Hypothalamus (tissue), 51 donors: ENCODE data around the gene MARK2.
"Not testable (repeated sequence)": the region's sequence is repeated elsewhere in the genome, so short reads cannot be mapped to it uniquely, and the experiment has no call there.

Source experiments
- DNase-seq, 51 donors: peaks; one replicate each; lab custom pipeline; 2025; lab: John Stamatoyannopoulos, UW

Gene MARK2

GRCh38 chr11:63850920-63851319, 12.0 kb downstream of the MARK2 start:
- DNase-seq, result no peak

GRCh38 chr11:63851364-63851763, 12.5 kb downstream of the MARK2 start:
- DNase-seq, result no peak

DNA sequence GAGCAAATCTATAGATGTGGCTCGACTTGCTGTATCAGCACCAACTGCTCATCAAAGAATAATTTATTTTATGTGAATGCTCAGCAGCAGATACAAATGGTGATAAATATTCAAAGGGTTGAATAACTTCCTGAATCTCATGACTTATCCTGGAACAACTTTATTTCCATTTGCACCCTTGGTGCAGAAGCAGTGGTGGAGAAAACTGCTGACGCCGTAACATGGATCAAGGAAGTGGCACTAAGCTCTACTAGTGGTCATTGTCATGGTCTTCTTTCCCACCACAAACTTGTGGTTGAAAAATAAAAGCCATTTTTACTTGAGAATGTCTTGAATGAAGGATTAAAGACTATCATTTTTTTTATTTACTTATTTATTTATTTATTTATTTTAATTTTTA, 14.6 kb downstream of the MARK2 start:
- DNase-seq, result no peak

DNA sequence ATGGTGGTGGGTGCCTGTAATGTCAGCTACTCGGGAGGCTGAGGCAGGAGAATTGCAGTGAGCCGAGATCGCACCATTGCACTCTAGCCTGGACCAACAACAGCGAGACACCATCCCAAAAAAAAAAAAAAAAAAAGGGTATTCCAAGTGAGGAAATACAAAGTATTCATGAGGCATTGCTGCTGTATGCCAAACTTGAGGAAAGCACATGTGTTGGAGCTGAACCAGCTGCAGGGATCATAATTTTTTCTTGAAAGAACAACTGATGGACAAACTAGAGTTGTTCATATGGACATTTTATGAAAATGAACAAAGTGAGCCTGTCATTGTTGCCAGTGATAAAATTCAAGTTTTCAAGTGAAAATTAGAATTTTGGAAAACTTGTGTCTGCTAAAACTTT, 15.8 kb downstream of the MARK2 start:
- no peak for DNase-seq

- DNase-seq, result no peak
These were observed 17.1 kb downstream of the MARK2 start for GRCh38 chr11:63855975-63856374.

DNA sequence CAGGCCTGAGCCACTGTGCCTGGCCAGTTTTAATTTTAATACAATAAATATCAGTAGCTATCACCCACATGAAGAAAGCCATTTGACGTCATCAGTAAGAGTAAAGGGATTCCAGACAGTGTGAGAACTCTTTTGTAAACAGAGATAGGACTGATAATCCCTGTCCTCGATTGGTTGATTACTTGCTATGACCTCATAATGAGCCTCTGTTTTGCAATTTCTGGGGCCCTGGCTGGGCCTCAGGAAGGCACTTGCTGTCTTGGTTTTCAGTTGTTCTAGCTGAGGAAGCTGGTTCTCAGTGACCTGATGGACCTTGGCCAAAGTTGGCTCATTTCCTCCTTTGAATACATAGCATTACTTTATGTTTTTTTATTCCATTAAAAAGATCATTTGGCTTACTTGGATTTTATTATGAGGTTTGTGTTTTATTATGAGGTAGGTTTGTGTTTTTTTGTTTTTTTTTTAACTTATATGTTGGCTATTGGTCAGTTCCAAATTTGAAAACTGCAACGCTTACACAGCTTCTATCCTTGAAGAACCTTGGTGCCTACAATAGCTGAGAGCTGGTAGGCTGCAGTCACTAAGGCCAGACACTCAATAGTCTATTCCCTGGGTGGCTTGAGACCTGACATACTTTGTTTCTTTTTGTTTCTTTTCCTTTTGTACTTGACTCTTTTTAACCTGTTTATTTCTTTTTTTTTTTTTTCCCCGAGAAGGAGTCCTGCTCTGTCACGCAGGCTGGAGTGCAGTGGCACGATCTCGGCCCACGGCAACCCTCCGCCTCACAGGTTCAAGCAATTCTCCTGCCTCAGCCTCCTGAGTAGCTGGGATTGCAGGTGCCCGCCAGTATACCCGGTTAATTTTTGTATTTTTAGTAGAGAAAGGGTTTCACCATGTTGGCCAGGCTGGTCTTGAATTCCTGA, 20.0 kb downstream of the MARK2 start:
- peak in 3 of 51 donors; percentile 19 to 25 (median 19) for DNase-seq

- DNase-seq, result peak in 1 of 51 donors; percentile 24
These were observed 24.0 kb downstream of the MARK2 start for GRCh38 chr11:63862923-63863322.

DNA sequence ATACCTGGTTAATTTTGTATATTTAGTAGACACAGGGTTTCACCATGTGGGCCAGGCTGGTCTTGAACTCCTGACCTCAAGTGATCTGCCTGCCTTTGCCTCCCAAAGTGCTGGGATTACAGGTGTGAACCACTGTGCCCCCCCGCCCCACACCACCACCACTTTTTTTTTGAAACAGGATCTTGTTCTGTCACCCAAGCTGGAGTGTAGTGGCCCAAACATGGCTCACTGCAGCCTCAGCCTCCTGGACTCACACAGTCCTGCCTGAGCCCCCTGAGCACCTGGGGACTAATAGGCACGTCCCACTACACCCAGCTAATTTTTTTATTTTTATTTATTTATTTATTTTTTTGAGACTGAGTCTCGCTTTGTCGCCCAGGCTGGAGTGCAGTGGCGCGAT, 24.7 kb downstream of the MARK2 start:
- not testable (repeated sequence) for DNase-seq

GRCh38 chr11:63866211-63866610, 27.3 kb downstream of the MARK2 start:
- DNase-seq, result no peak

GRCh38 chr11:63867511-63867910, 28.6 kb downstream of the MARK2 start:
- DNase-seq, result no peak

- no peak for DNase-seq
These were observed 29.6 kb downstream of the MARK2 start for GRCh38 chr11:63868399-63869064.

- no peak for DNase-seq
These were observed 30.3 kb downstream of the MARK2 start for GRCh38 chr11:63869171-63869591.

DNA sequence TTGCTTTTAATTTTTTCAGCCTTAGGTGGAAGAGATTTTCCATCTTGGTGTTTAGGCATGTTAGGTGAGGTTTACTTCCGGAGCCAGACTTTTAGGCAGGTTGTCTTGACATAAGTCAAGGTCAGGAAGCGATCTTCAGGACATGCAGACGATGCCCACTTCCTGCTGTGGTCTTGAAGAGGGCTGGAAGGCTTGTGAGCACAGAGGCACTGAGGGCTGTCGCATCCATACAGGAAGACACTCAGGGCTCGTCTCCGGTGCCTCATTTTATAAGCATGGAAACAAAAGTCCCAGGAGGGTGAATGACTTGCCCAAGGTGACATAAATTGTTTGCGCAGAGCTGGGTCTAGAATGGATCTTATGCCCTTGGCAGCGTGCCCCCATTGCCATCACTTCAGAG, 30.8 kb downstream of the MARK2 start:
- DNase-seq, result no peak

DNA sequence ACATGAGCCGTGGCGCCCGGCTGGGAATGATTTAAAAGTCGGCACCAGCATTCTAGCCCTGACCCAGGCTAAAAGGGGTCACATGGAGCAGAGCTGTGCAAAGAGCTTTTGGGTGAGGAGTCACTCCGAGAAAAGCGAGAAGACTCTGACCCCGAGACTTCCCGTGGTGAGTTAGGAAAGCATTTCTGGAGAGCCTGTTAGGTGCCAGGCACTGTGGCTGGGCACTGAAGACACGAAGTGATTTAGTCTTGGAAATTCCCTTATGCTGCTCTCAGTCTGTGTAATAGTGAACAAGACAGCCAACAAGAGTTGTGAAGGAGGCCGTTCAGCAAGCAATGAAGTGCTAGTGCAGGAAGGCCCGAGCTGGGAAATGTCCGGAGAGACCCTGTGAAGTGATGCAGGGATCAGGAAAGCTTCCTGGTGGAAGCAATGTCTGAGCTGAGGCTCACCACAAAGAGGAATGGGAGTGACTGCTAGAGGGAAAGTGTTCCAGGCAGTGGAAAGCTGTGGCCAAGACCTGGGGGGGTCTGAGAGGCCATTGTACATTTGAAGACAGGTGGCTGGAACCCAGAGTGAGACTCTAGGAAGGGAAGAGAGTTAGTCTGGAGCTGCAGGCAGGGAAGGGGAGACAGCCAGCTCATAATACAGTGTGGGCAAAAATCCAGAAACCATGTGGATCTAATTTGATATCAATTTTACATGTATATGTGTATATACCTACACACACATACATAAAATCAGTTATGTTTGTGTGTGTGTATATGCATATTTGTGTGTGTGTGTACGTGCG, 31.6 kb downstream of the MARK2 start:
- DNase-seq, result no peak

- peak in 40 of 51 donors; percentile 16 to 89 (median 70) for DNase-seq
These were observed 33.3 kb downstream of the MARK2 start for GRCh38 chr11:63871962-63872799.

GRCh38 chr11:63872800-63873197, 33.9 kb downstream of the MARK2 start:
- no peak for DNase-seq

- no peak for DNase-seq
These were observed 34.4 kb downstream of the MARK2 start for GRCh38 chr11:63873311-63873710.

GRCh38 chr11:63874511-63874910, 35.6 kb downstream of the MARK2 start:
- DNase-seq, result no peak

GRCh38 chr11:63875506-63876065, 36.7 kb downstream of the MARK2 start:
- no peak for DNase-seq

DNA sequence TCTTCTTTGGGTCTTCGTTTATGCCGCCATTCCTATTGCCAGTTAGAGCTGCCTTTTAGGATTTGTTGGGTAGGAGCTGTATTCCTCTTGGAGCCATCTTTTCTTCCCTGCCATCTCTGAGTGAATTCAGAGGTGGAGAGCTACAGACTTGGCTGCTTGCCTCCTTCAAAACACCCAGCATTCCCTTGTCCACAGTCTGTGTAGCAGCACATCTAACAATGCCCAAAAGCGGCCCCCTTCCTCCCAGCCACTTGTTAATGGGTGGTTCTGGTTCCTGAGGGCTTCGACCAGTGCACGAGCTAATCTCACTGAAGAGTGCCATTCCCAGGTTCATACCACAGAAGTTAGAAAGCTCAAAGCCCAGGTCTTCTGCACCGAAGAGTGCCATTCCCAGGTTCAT, 37.7 kb downstream of the MARK2 start:
- DNase-seq, result peak in 1 of 51 donors; percentile 17
